ENCODE data around the gene XKR7.

XKR7 gene

DNA sequence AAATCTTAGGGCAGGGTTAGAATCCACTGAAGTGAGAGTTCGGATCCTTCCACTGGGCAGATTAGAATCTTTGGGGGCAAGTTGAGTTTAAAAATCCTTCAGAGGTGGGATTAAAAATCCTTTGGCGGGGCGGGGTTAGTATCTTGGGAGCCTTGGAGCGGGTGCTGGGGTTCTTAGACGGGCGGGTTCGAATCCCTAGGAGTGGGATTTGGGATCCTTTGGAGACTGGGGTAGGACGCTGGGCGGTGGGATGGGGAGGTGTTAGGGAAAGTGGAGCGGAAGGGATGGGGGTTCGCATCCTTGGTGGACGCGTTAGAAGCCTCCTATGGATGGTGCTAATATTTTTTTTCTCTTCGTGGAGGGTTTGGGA lies 83.8 kb downstream of the XKR7 start:
- DNase-seq, result no peak

GRCh38 chr20:32052090-32052777 lies 84.3 kb downstream of the XKR7 start, which contains the start of gene HCK:
Gene HCK, plus strand, starts transcription at chr20:32052242.
- no peak for DNase-seq

DNA sequence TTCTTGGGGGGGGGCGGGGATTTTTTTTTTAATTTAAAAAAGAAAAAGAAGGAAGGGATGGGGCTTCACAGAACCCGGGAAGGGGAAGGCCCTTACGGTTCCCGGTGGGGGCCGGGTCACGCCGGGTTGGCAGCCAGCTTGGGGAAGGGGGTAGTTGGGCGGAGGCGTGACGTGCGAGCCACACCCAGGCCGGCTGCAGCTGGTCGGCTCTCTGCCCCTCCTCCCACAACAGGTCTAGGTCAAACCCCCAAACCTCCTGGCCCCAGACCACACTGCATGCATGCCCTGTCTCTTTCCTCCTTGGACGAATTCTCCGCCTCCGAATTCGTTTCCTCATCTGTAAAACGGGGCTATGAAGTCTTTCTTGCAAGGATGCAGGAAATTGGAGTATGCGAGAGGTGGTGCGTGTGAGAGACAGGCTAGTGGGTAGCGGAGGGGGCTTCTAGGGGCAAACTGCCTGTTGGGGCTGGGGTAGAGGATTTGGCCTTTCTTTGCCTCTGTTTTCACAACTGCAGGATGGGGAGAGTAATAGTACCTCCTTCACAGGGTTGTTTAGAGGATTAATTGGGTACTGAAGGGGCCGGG lies 84.9 kb downstream of the XKR7 start:
- DNase-seq, result no peak
